RCC 7860 (cell line): ENCODE measurements around the gene TFAP2D.

Source experiments
- DNase-seq: peaks from one replicate; pipeline ENCODE4 v3.0.0-alpha.2; 2015; ENCODE audit warnings: low spot score
- FAIRE-seq: peaks from 2 replicates; lab custom pipeline; 2012; peaks lifted over from hg19 to GRCh38; lab: Jason Lieb, UNC

The TFAP2D gene

GRCh38 chr6:50718566-50718965 is 5.2 kb downstream of the TFAP2D start:
- DNase-seq (no peak), FAIRE-seq (no peak)

- DNase-seq (no peak), FAIRE-seq (no peak)
Measured at GRCh38 chr6:50720623-50721022, 7.3 kb downstream of the TFAP2D start.

GRCh38 chr6:50721978-50722377 is 8.7 kb downstream of the TFAP2D start:
- DNase-seq (no peak), FAIRE-seq (no peak)

GRCh38 chr6:50722829-50723554 is 9.7 kb downstream of the TFAP2D start:
- DNase-seq (no peak), FAIRE-seq (no peak)

GRCh38 chr6:50724381-50725124 is 11.2 kb downstream of the TFAP2D start:
- FAIRE-seq = no peak
- DNase-seq = no peak

- no peak for FAIRE-seq
Measured at GRCh38 chr6:50734488-50734887, 21.2 kb downstream of the TFAP2D start.

GRCh38 chr6:50742161-50742560 is 28.8 kb downstream of the TFAP2D start:
- no peak for FAIRE-seq
- DNase-seq = no peak

More at GRCh38 chr6:50734488-50734887, 21.2 kb downstream of the TFAP2D start:
- DNase-seq = no peak

- FAIRE-seq (no peak), DNase-seq (no peak)
Measured at GRCh38 chr6:50744976-50745375, 31.6 kb downstream of the TFAP2D start.

GRCh38 chr6:50762798-50763197 is 49.5 kb downstream of the TFAP2D start:
- FAIRE-seq (no peak), DNase-seq (no peak)

- DNase-seq = no peak
- no peak for FAIRE-seq
Measured at GRCh38 chr6:50778696-50779095, 65.4 kb downstream of the TFAP2D start.

GRCh38 chr6:50780382-50780781 is 67.1 kb downstream of the TFAP2D start:
- FAIRE-seq (no peak), DNase-seq (no peak)

GRCh38 chr6:50785921-50786320 is 72.6 kb downstream of the TFAP2D start:
- FAIRE-seq (no peak), DNase-seq (no peak)

- DNase-seq = peak; percentile 24
- peak; percentile 56 for FAIRE-seq
Measured at GRCh38 chr6:50791900-50792508, 78.7 kb downstream of the TFAP2D start.

GRCh38 chr6:50792771-50793170 is 79.4 kb downstream of the TFAP2D start:
- FAIRE-seq = no peak
- no peak for DNase-seq

- no peak for FAIRE-seq
Measured at GRCh38 chr6:50795574-50795973, 82.2 kb downstream of the TFAP2D start.

GRCh38 chr6:50804283-50804682 is 91.0 kb downstream of the TFAP2D start:
- no peak for DNase-seq
- no peak for FAIRE-seq

More at GRCh38 chr6:50795574-50795973, 82.2 kb downstream of the TFAP2D start:
- DNase-seq = no peak

GRCh38 chr6:50807035-50807434 is 93.7 kb downstream of the TFAP2D start:
- FAIRE-seq = no peak

GRCh38 chr6:50815436-50816114 is 102.2 kb downstream of the TFAP2D start:
- peak; percentile 43 for FAIRE-seq
- peak; percentile 7 for DNase-seq

More at GRCh38 chr6:50807035-50807434, 93.7 kb downstream of the TFAP2D start:
- DNase-seq = no peak

GRCh38 chr6:50816115-50816675 is 102.9 kb downstream of the TFAP2D start:
- peak; percentile 80 for FAIRE-seq
- DNase-seq = peak; percentile 47

- FAIRE-seq (no peak), DNase-seq (no peak)
Measured at GRCh38 chr6:50816947-50817645, 103.8 kb downstream of the TFAP2D start.
